ENCODE data around the gene AQP10. TPM values are rescaled to one million over a fixed set of nuclear protein-coding genes. Genes with fewer than 3 reads are reported as not detected.
A peak's percentile ranks its signal among the peaks of the same experiment; 100 is the strongest.
"Not testable (repeated sequence)": the region's sequence is repeated elsewhere in the genome, so short reads cannot be mapped to it uniquely, and the experiment has no call there.

AQP10 gene
- total RNA-seq, 1 donor from 2014 or later = 0.32 TPM

- DNase-seq (ENCODE audit: low spot score) = no peak
These were observed 24.3 kb downstream of the AQP10 start for GRCh38 chr1:154344977-154345837.

DNA sequence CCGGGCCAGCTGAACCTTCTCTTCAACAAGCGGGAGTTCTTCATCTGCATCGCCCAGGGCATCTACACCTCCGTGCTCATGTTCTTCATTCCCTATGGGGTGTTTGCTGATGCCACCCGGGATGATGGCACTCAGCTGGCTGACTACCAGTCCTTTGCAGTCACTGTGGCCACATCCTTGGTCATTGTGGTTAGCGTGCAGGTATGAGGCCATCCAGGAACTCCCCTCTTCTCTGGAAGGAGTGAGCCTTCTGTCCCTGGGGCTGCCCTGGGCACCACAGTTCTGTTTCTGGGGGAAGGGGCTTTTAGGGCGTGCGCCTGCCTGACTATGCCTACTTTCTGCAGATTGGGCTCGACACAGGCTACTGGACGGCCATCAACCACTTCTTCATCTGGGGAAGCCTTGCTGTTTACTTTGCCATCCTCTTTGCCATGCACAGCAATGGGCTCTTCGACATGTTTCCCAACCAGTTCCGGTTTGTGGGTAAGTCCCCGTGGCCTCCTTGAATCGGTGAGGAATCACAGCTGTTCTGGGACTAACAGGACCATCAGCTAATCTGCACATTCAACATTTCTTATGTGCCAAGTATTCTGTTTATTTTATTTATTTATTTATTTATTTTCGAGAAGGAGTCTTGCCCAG is 25.5 kb downstream of the AQP10 start:
- no peak for DNase-seq (ENCODE audit: low spot score)

DNA sequence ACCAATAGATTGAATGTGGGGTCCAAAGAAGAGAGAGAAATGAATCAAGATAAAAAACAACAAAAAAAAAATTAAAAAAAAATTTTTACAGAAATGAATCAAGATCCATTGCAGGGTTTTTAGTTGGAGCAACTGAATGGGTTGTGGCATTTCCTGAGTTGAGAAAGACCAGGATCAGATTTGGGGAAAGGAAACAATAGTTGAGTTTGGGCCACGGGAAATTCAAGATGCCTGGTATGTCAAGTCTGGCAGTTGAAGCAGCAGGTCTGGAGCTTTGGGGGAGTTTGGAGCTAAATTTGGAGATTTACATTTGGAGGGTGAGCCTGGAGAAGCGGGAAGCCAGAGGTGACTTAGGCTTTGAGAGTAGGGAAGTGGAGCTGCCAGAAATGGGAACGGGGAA is 27.1 kb downstream of the AQP10 start:
- no peak for DNase-seq (ENCODE audit: low spot score)

GRCh38 chr1:154348429-154349076 is 27.7 kb downstream of the AQP10 start:
- DNase-seq (ENCODE audit: low spot score) = no peak

DNA sequence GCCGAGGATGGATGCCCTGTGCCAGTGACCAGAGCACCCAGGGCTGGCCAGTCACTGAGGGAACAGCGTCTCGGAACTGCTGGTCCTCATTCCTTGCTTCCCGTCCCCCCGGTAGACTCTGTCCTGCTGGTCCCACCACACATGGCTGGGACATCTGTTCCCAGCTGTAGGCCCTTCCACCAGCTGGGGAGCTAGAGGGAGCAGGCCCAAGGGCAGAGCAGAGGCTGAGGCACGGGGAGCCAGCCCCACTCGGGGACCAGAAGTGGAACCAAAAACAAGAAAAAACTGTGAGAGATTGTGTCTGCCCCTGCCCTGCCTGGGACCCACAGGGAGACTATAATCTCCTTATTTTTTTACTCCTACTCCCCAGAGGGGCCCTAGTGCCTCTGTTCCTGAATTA is 28.2 kb downstream of the AQP10 start:
- no peak for DNase-seq (ENCODE audit: low spot score)

GRCh38 chr1:154350383-154350782 is 29.5 kb downstream of the AQP10 start:
- no peak for DNase-seq (ENCODE audit: low spot score)

DNA sequence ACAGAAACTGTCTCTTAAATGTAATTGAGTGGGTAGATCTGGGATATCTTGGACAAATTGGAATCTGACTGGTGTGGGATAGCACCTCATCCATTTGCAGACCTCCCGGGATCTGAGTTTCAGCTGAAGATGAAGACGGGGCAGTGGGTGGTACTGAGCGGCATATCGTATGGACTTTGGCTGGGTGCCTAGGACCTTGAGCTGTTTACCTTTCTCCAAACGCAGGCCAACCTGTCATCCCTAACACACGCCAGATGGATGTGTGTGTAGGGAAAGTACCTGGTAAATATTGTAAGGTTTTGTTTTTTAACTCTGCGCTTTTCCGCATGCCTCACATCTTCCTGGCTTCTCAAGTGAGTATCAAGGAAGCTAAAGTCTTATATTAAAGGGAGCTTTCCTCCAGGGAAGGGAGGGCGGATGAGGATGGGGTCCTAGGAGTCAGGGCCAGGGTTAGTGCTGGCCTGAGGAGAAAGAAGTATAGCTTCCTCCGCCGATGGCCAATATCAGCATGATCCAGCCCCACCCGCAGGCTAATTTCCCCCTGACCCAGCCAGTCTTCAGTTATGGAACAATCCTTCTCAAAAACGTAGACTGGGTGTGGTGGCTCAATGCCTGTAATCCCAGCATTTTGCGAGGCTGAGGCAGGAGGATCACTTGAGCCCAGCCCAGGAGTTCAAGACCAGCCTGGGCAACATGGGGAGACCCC is 30.6 kb downstream of the AQP10 start:
- peak; percentile 53 for DNase-seq (ENCODE audit: low spot score)

DNA sequence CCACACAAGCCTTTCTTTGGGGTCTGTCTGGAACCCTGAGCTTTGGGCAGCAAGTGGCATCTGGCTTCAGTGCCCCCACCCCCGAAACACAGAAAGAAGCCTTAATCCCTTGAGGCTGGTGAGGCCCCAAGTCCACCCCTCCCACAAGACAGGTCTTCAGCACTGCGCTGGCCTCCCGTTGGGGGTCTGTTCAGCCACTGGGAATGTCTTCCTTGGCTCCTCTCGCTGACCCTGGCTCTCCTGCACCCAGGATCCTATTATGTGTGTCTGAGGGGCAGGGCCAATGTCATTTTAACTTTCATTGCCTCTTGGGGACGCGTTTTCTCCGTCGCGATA is 31.3 kb downstream of the AQP10 start:
- no peak for DNase-seq (ENCODE audit: low spot score)

DNA sequence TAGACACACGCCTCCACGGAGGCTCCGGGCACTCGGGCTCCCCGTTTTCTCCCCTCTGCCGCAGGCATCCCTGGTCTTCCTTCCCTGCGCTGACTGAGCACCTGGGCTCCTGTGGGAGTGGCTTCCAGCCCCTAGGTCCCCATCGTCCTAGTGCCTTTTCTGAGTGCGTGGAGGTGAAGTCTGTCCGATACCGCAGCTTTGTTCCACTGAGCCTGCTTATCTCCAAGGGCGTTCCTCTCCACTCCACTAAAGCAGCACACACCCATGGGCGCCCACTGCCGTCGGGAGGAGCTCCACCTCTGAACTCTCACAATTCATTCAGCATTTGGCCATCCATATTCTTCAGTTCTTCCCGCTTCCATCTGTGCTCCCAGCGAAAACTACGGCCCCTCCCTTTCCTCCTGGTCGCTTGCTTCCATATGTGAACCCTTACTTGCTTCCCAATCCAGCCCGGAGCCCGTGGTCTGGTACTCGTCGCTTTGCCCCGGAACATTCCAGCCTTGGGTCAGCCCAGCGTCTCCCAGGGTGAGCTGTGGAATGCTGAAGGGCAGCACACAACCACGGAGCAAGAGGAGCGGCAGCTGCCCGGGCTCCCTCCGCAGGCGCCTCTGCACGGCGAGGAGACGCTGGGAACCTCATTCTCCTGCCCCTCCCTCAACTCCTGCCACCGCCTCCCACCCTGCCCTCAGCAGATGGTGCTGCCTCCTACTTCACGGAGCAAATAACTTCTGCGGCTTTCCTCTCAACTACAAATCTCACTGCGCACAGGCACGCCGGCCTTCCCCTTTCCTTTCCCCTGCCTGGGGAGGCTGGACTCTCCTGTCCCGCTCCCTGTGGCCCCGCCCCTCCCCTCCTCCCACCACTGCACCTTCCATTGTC is 31.9 kb downstream of the AQP10 start:
- peak; percentile 49 for DNase-seq (ENCODE audit: low spot score)

DNA sequence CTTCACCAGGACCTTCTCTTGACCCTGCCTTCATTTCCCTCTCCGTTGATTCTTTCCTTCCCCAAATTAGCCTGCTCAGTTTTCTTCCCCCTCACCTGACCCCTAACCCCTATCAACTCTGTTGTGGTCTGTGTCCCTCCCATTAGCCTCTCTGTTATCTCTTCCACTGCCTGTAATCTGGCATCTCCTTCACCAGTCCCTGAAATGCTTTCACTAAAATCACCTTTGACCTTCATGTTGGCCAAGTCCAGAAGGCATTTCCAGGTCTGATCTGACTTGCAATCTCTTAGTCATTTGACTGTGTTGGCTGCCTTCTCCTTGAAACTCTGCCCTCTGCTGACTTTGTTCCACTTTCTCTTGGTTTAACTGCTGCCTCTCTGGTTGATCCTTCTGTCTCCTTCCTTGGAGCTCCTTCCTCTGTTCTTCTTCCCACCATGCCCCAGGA is 32.6 kb downstream of the AQP10 start:
- peak; percentile 59 for DNase-seq (ENCODE audit: low spot score)

DNA sequence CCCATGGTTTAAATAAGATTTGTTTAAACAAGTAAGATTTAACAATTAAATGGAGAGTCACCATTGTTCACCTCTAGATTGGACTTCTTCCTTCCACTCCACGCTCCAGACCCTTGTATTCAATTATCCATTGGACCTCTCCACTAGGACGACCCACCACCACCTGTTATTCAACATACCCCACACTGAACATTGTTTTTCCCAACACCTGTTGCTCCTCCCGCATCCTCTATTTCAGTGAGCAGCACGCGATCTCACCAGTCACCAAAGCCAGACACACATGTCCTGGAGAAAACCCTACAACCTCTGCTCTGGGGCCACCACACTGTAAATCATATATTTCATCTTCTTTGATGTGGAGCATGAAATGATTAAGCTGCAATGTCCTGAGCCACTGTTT is 33.1 kb downstream of the AQP10 start:
- no peak for DNase-seq (ENCODE audit: low spot score)

- DNase-seq (ENCODE audit: low spot score) = no peak
These were observed 37.6 kb downstream of the AQP10 start for GRCh38 chr1:154358519-154358918.

DNA sequence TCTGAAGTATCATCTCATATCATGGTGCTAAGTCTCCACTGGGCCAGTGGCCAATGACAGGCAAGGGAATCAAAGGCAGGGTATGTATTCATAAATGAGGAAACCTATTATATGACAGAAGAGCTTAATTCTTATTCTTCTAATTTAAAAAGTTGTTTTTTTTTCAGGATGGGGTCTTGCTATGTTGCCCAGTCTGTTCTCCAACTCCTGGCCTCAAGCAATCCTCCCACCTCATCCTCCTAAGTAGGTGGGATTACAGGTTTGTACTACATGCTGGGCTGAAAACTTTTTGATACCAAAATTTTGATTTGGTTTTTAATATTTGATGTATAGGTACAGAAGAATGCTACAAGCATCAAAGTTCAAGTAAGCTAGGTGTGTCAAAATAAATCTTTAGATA is 39.4 kb downstream of the AQP10 start:
- DNase-seq (ENCODE audit: low spot score) = no peak

GRCh38 chr1:154360881-154361280 is 40.0 kb downstream of the AQP10 start:
- DNase-seq (ENCODE audit: low spot score) = not testable (repeated sequence)

GRCh38 chr1:154361357-154361756 is 40.5 kb downstream of the AQP10 start:
- DNase-seq (ENCODE audit: low spot score) = no peak

GRCh38 chr1:154371436-154371835 is 50.5 kb downstream of the AQP10 start:
- DNase-seq (ENCODE audit: low spot score) = peak; percentile 36

DNA sequence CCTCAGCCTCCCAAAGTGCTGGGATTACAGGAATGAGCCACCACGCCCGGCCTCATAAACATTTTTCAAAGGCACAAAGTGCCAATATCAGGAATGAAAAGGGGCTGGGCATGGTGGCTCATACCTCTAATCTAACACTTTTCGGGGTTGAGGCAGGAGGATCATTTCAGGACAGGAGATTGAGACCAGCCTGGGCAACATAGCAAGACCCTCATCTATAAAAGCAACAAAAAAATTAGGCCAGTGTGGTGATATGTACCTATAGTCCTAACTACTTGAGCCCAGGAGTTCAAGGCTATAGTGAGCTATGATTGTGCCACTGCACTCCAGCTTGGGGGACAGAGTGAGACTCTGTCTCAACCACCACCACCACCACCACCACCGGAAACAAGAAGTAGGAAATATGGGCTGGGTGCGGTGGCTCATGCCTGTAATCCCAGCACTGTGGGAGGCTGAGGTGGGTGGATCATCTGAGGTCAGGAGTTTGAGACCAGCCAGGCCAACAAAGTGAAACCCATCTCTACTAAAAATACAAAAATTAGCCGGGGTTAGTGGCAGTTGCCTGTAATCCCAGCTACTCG is 53.0 kb downstream of the AQP10 start:
- DNase-seq (ENCODE audit: low spot score) = not testable (repeated sequence)

Measured in mucosa of gallbladder (tissue), 1 donor.